ENCODE results near the gene OGFOD2. TPM values are rescaled to one million over a fixed set of nuclear protein-coding genes. Genes with fewer than 3 reads are reported as not detected.
A peak's percentile ranks its signal among the peaks of the same experiment; 100 is the strongest.

The OGFOD2 gene
- total and polyA plus RNA-seq, 3 donors from 2014 or later = 35.0 to 56.5 (median 47.2) TPM

GRCh38 chr12:122977655-122978392, 2.8 kb downstream of the OGFOD2 start:
- TF ChIP-seq POLR2A (IDR thresholded peaks at IDR 0.05) (no peak), CTCF (IDR thresholded peaks at IDR 0.05) (no peak)
- no peaks in the 10 kb centered on the region for H3K9me3 ChIP-seq
- H3K27ac ChIP-seq = no peak overlapping the region
- H3K27me3 ChIP-seq = no peaks in the 10 kb centered on the region
- H3K36me3 ChIP-seq (ENCODE audit: low read depth, missing control alignments) = no peaks in the 10 kb centered on the region
- H3K4me3 ChIP-seq = no peak overlapping the region
- H3K4me1 ChIP-seq = peaks cover 44% of the 10 kb centered on the region
- intact Hi-C loops (cut with DNase I; ENCODE audit: low total_unique reads) = no loop called here
- 88% methylated on average over 8 to 9 of the region's 9 CpGs for WGBS, 2 donors
- DNase-seq = no peak

GRCh38 chr12:122978507-122978955, 3.5 kb downstream of the OGFOD2 start:
- intact Hi-C loops (cut with DNase I; ENCODE audit: low total_unique reads) = no loop called here
- DNase-seq = no peak
- H3K36me3 ChIP-seq (ENCODE audit: low read depth, missing control alignments) = no peaks in the 10 kb centered on the region
- H3K9me3 ChIP-seq = no peaks in the 10 kb centered on the region
- WGBS, 2 donors = 90 to 96% methylated on average over 5 to 21 of the region's 21 CpGs
- no peak overlapping the region for H3K4me3 ChIP-seq
- TF ChIP-seq CTCF (IDR thresholded peaks at IDR 0.05) (no peak), POLR2A (IDR thresholded peaks at IDR 0.05) (no peak)
- H3K27me3 ChIP-seq = no peaks in the 10 kb centered on the region
- peaks cover 51% of the 10 kb centered on the region for H3K4me1 ChIP-seq
- no peak overlapping the region for H3K27ac ChIP-seq

GRCh38 chr12:122979001-122979907, 4.2 kb downstream of the OGFOD2 start:
- no peak overlapping the region for H3K4me3 ChIP-seq
- peaks cover 51% of the 10 kb centered on the region for H3K4me1 ChIP-seq
- no peaks in the 10 kb centered on the region for H3K9me3 ChIP-seq
- H3K27ac ChIP-seq = no peak overlapping the region
- no peak for DNase-seq
- 58 to 75% methylated on average over 12 to 28 of the region's 28 CpGs for WGBS, 2 donors
- no peak for TF ChIP-seq CTCF (IDR thresholded peaks at IDR 0.05)
- no peak for TF ChIP-seq POLR2A (IDR thresholded peaks at IDR 0.05)
- no peaks in the 10 kb centered on the region for H3K36me3 ChIP-seq (ENCODE audit: low read depth, missing control alignments)
- no peaks in the 10 kb centered on the region for H3K27me3 ChIP-seq
- intact Hi-C loops (cut with DNase I; ENCODE audit: low total_unique reads) = no loop called here

- no peaks in the 10 kb centered on the region for H3K9me3 ChIP-seq
- intact Hi-C loops (cut with DNase I; ENCODE audit: low total_unique reads) = loop anchor here (5.0 to 10.0 kb wide), 2 partner anchors 165 to 252 kb away; partner anchors contain the start of genes MPHOSPH9 and MTRFR
- peak overlapping the region; percentile 94 to 97 for H3K4me3 ChIP-seq
- no peaks in the 10 kb centered on the region for H3K36me3 ChIP-seq (ENCODE audit: low read depth, missing control alignments)
- peaks cover 56% of the 10 kb centered on the region for H3K4me1 ChIP-seq
- H3K27ac ChIP-seq = peak overlapping the region in 1 of 2 donors; percentile 92
- TF ChIP-seq POLR2A (IDR thresholded peaks at IDR 0.05) (no peak), CTCF (IDR thresholded peaks at IDR 0.05) (no peak)
- DNase-seq = no peak
- 4% methylated on average over 7 of the region's 7 CpGs for WGBS, 2 donors
- no peaks in the 10 kb centered on the region for H3K27me3 ChIP-seq
These were observed 4.8 kb downstream of the OGFOD2 start for GRCh38 chr12:122979908-122980182.
